PFSK-1 (cell line): Measurements from ENCODE around the gene DCUN1D2.

ENCODE experiments used
- FOXP2 ChIP-seq: optimal IDR thresholded peaks from 2 replicates; pipeline ENCODE3; 2011; ENCODE audit warnings: borderline replicate concordance, control low read depth, inconsistent platforms; ENCODE audit not compliant: insufficient read depth; ENCODE audit errors: extremely low read length, extremely low read depth
- POLR2AphosphoS5 ChIP-seq: IDR thresholded peaks from 2 replicates; pipeline ENCODE4 v1.6.1; 2012; ENCODE audit warnings: low read depth, mild to moderate bottlenecking, control low read depth, low read length, moderate library complexity
- SIN3A ChIP-seq: IDR thresholded peaks from 2 replicates; pipeline ENCODE4 v1.6.1; 2012; ENCODE audit warnings: mild to moderate bottlenecking, low read length, moderate library complexity, borderline replicate concordance; ENCODE audit not compliant: insufficient read depth
- TAF1 ChIP-seq: IDR thresholded peaks from 2 replicates; pipeline ENCODE4 v1.6.1; 2012; ENCODE audit warnings: low read length, control low read depth, borderline replicate concordance; ENCODE audit not compliant: insufficient read depth
- TF ChIP-seq, protein P1 (sequence below), 2 experiments: IDR thresholded peaks; 2 replicates each; pipeline versions ENCODE4 v1.6.1 to v1.8.0; 2011 to 2012; ENCODE audit warnings: low read depth in 2 of 2, low read length in 2 of 2, control low read depth in 1 of 2, inconsistent platforms in 1 of 2, mild to moderate bottlenecking in 1 of 2, moderate library complexity in 1 of 2; ENCODE audit not compliant: insufficient read depth in 1 of 2

DNA sequence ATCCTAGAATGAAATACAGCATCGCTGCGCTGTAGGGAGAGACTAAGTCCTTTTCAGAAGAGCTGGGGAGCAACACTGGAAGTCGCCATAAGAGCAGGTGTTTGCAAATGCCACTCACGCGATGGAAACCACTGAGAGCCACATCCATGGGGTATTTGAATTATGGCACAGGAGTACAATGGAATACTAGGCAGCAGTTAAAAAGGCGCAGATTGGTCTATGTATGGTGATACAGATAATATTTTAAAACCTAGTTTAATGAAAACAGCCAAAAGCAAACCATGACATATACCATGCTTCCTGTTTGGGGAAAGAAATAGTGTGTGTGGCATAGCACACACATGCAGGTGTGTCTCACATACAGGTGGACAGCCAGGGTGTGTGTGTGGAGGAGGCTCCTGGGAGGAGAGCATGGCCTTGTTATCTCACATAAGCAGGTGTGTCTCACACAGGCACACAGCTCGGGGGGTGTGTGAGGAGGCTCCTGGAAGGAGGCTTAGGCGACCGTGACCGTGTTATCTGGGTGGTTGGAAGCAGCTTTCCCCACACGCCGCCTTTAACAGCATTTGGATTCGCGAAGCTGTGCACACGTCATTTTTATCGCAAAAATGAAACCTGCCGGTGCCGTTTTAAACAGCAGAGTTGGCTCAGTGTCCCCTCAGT lies 70.8 kb downstream of the DCUN1D2 start:
- TF ChIP-seq TAF1 (no peak), SIN3A (no peak), FOXP2 (no peak), POLR2AphosphoS5 (no peak)
- TF ChIP-seq, protein P1, sequence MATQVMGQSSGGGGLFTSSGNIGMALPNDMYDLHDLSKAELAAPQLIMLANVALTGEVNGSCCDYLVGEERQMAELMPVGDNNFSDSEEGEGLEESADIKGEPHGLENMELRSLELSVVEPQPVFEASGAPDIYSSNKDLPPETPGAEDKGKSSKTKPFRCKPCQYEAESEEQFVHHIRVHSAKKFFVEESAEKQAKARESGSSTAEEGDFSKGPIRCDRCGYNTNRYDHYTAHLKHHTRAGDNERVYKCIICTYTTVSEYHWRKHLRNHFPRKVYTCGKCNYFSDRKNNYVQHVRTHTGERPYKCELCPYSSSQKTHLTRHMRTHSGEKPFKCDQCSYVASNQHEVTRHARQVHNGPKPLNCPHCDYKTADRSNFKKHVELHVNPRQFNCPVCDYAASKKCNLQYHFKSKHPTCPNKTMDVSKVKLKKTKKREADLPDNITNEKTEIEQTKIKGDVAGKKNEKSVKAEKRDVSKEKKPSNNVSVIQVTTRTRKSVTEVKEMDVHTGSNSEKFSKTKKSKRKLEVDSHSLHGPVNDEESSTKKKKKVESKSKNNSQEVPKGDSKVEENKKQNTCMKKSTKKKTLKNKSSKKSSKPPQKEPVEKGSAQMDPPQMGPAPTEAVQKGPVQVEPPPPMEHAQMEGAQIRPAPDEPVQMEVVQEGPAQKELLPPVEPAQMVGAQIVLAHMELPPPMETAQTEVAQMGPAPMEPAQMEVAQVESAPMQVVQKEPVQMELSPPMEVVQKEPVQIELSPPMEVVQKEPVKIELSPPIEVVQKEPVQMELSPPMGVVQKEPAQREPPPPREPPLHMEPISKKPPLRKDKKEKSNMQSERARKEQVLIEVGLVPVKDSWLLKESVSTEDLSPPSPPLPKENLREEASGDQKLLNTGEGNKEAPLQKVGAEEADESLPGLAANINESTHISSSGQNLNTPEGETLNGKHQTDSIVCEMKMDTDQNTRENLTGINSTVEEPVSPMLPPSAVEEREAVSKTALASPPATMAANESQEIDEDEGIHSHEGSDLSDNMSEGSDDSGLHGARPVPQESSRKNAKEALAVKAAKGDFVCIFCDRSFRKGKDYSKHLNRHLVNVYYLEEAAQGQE (IDR thresholded peaks at IDR 0.05; ENCODE audit: insufficient read depth in 1 of 2, low read depth in 2 of 2, low read length in 2 of 2): no peak
